ENCODE measurements around the gene MS4A14.

The MS4A14 gene

DNA sequence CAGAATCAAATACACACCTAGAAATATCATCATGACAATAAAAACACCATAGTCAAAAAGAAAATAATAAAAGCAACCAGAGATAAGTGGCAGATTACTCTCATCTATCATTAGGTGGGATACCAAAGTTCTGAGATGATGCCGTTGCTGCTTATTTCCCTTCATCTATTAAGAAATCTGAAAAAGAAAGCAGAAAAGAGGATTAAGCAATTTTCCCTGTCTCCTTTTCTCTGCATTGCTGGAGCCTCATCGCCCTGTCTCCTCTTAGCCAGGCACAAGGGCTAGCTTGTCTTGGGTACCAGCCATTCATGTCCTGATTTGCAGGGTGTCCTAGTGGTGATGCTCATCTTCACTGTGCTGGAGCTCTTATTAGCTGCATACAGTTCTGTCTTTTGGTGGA, 3.9 kb upstream of the MS4A14 start:
- Histone ChIP-seq H3K36me3 (ENCODE audit: control insufficient read depth, low read length) (no peaks in the 10 kb centered on the region), H3F3A (ENCODE audit: control insufficient read depth, insufficient read depth) (no peaks in the 10 kb centered on the region), H3K4me3 (ENCODE audit: low read length) (no peak overlapping the region), H3K9me2 (replicated peaks; ENCODE audit: control insufficient read depth, low read length) (no peaks in the 10 kb centered on the region), H3K27me3 (ENCODE audit: control insufficient read depth, low read length) (no peaks in the 10 kb centered on the region), H3K79me2 (ENCODE audit: control insufficient read depth, low read length) (no peaks in the 10 kb centered on the region), H3K27ac (ENCODE audit: low read depth, low read length) (no peak overlapping the region), H3K9me3 (ENCODE audit: control insufficient read depth, insufficient read depth, low read length) (no peaks in the 10 kb centered on the region), H3K4me1 (ENCODE audit: control insufficient read depth, low read length) (peaks cover 31% of the 10 kb centered on the region), H4K20me1 (ENCODE audit: control insufficient read depth, insufficient read depth, low read depth, low read length) (no peaks in the 10 kb centered on the region), H3K4me2 (ENCODE audit: low read length) (no peak overlapping the region)
- TF ChIP-seq, protein P1, sequence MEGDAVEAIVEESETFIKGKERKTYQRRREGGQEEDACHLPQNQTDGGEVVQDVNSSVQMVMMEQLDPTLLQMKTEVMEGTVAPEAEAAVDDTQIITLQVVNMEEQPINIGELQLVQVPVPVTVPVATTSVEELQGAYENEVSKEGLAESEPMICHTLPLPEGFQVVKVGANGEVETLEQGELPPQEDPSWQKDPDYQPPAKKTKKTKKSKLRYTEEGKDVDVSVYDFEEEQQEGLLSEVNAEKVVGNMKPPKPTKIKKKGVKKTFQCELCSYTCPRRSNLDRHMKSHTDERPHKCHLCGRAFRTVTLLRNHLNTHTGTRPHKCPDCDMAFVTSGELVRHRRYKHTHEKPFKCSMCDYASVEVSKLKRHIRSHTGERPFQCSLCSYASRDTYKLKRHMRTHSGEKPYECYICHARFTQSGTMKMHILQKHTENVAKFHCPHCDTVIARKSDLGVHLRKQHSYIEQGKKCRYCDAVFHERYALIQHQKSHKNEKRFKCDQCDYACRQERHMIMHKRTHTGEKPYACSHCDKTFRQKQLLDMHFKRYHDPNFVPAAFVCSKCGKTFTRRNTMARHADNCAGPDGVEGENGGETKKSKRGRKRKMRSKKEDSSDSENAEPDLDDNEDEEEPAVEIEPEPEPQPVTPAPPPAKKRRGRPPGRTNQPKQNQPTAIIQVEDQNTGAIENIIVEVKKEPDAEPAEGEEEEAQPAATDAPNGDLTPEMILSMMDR (IDR thresholded peaks at IDR 0.05; ENCODE audit: low read depth, low read length, poor library complexity, severe bottlenecking): no peak

DNA sequence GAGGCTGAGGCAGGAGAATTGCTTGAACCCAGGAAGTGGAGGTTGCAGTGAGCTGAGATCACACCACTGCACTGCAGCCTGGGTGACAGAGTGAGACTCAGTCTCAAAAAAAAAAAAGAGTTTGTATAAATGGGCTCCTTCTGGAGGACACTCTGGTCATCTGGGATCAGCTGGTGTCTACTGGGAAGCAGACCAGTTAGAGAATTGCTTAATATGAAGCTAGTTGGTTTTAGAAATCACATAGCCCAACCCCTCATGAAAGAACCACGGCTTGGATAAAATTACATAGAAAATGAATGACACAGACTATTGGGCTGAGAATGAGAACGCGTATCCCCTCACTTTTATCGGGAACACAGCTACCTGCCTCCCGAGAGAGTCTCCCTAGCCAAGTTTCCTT, 3.2 kb upstream of the MS4A14 start:
- no peaks in the 10 kb centered on the region for H3K36me3 ChIP-seq (ENCODE audit: control insufficient read depth, low read length)
- TF ChIP-seq EZH2phosphoT487 (IDR thresholded peaks at IDR 0.05; ENCODE audit: borderline replicate concordance, low read length): no peak
- TF ChIP-seq, protein P1 (IDR thresholded peaks at IDR 0.05; ENCODE audit: low read depth, low read length, poor library complexity, severe bottlenecking): no peak
- H3F3A ChIP-seq (ENCODE audit: control insufficient read depth, insufficient read depth): no peaks in the 10 kb centered on the region
- H3K27me3 ChIP-seq (ENCODE audit: control insufficient read depth, low read length): no peaks in the 10 kb centered on the region
- H3K79me2 ChIP-seq (ENCODE audit: control insufficient read depth, low read length): no peaks in the 10 kb centered on the region
- no peak overlapping the region for H3K27ac ChIP-seq (ENCODE audit: low read depth, low read length)
- H3K9me3 ChIP-seq (ENCODE audit: control insufficient read depth, insufficient read depth, low read length): no peaks in the 10 kb centered on the region
- H3K4me2 ChIP-seq (ENCODE audit: low read length): no peak overlapping the region
- H3K9me2 ChIP-seq (replicated peaks; ENCODE audit: control insufficient read depth, low read length): no peaks in the 10 kb centered on the region
- no peak overlapping the region for H3K4me3 ChIP-seq (ENCODE audit: low read length)
- no peaks in the 10 kb centered on the region for H4K20me1 ChIP-seq (ENCODE audit: control insufficient read depth, insufficient read depth, low read depth, low read length)
- peaks cover 31% of the 10 kb centered on the region for H3K4me1 ChIP-seq (ENCODE audit: control insufficient read depth, low read length)

DNA sequence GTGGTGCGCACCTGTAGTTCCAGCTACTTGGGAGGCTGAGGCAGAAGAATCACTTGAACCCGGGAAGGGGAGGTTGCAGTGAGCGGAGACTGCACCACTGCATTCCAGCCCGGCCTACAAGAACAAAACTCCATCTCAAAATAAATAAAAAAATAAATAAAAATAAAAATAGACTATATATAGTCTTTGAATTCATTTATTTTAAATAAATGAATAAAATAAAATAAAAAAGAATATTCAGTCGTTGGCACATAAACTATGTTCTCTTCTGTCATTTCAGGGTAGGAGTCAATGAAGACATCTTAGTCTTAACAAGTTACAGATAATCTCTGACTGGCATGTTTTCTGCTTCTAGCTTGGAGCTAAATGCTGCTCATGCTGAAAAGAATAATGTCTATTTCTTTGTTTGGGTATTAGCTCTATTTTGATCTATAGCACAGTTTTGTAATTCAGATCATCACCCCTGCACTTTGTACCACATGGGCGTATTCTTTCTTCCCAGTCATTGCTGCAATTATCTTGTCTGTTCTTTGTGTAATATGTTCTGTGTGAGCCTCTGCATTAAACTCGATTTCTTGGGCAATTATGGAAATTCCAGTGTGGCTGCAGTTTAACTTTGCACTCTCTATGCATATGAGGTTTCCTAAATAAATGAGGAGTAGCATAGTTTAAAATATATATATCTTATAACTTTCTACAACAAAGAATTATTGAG, 1.4 kb upstream of the MS4A14 start:
- H3K4me1 ChIP-seq (ENCODE audit: control insufficient read depth, low read length): peaks cover 20% of the 10 kb centered on the region
- no peaks in the 10 kb centered on the region for H3K79me2 ChIP-seq (ENCODE audit: control insufficient read depth, low read length)
- H3K27me3 ChIP-seq (ENCODE audit: control insufficient read depth, low read length): no peaks in the 10 kb centered on the region
- H3K27ac ChIP-seq (ENCODE audit: low read depth, low read length): no peak overlapping the region
- H3K36me3 ChIP-seq (ENCODE audit: control insufficient read depth, low read length): no peaks in the 10 kb centered on the region
- no peaks in the 10 kb centered on the region for H3F3A ChIP-seq (ENCODE audit: control insufficient read depth, insufficient read depth)
- H4K20me1 ChIP-seq (ENCODE audit: control insufficient read depth, insufficient read depth, low read depth, low read length): no peaks in the 10 kb centered on the region
- H3K4me2 ChIP-seq (ENCODE audit: low read length): no peak overlapping the region
- H3K4me3 ChIP-seq (ENCODE audit: low read length): no peak overlapping the region
- TF ChIP-seq EZH2phosphoT487 (IDR thresholded peaks at IDR 0.05; ENCODE audit: borderline replicate concordance, low read length): no peak
- TF ChIP-seq, protein P1 (IDR thresholded peaks at IDR 0.05; ENCODE audit: low read depth, low read length, poor library complexity, severe bottlenecking): no peak
- H3K9me2 ChIP-seq (replicated peaks; ENCODE audit: control insufficient read depth, low read length): no peaks in the 10 kb centered on the region
- H3K9me3 ChIP-seq (ENCODE audit: control insufficient read depth, insufficient read depth, low read length): no peaks in the 10 kb centered on the region
